Activated naive CD4-positive, alpha-beta T cell treated with anti-CD3 and anti-CD28 coated beads, Interleukin-2, amount 50 U/mL, for 24 hours (primary cell): ENCODE data around the gene RAC2.
A peak's percentile ranks its signal among the peaks of the same experiment; 100 is the strongest.

ENCODE experiments used
- H3K27ac Mint-ChIP-seq: one replicate; pipeline ENCODE4 v1.8.0; 2021; ENCODE audit warnings: mild to moderate bottlenecking, mixed read lengths
- H3K27me3 Mint-ChIP-seq: one replicate; pipeline ENCODE4 v1.8.0; 2021; ENCODE audit warnings: mixed read lengths
- H3K36me3 Mint-ChIP-seq: one replicate; pipeline ENCODE4 v1.8.0; 2021; ENCODE audit warnings: mixed read lengths
- H3K4me1 Mint-ChIP-seq: one replicate; pipeline ENCODE4 v1.8.0; 2021; ENCODE audit warnings: mixed read lengths
- H3K4me3 Mint-ChIP-seq: one replicate; pipeline ENCODE4 v1.8.0; 2021; ENCODE audit warnings: mild to moderate bottlenecking, mixed read lengths
- H3K9me3 Mint-ChIP-seq: one replicate; pipeline ENCODE4 v1.8.0; 2021; ENCODE audit warnings: mixed read lengths

RAC2 gene

GRCh38 chr22:37267135-37267587 is 23.1 kb upstream of the RAC2 start:
- H3K4me3 Mint-ChIP-seq, result peak overlapping the region; percentile 90
- H3K4me1 Mint-ChIP-seq, result peaks cover 28% of the 10 kb centered on the region
- no peaks in the 10 kb centered on the region for H3K9me3 Mint-ChIP-seq
- peak overlapping the region; percentile 91 for H3K27ac Mint-ChIP-seq
- peaks cover 1% of the 10 kb centered on the region for H3K36me3 Mint-ChIP-seq
- H3K27me3 Mint-ChIP-seq, result no peaks in the 10 kb centered on the region

DNA sequence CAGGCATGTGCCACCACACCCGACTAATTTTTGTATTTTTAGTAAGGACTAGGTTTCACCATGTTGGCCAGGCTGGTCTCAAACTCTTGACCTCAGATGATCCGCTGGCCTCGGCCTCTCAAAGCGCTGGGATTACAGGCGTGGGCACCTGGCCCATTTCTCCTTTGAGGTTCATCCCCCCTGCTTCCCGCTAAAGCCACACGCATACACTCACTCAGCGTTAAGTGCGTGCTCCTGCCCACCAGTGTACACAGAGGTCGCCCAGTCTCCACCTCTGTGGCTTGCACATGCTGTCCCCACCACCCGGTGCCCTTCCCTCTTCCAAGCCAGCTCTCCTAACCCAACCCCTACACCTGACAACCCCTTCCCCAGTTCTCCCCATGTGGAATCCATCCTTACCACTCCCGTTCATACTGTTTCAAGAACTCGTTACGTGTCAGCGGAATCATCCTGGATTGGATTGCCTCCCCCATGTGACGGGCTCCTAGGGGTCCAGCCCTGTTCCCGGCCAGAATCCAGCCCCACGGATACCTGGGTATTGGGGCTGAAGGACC is 22.6 kb upstream of the RAC2 start:
- Mint-ChIP-seq H3K27ac (peak overlapping the region; percentile 60), H3K4me1 (peaks cover 28% of the 10 kb centered on the region)

GRCh38 chr22:37263966-37264887 is 20.2 kb upstream of the RAC2 start:
- Mint-ChIP-seq H3K27ac (no peak overlapping the region), H3K4me1 (peaks cover 31% of the 10 kb centered on the region), H3K4me3 (no peak overlapping the region), H3K36me3 (peaks cover 1% of the 10 kb centered on the region), H3K9me3 (no peaks in the 10 kb centered on the region), H3K27me3 (no peaks in the 10 kb centered on the region)

More for the DNA sequence above, 22.6 kb upstream of the RAC2 start:
- no peaks in the 10 kb centered on the region for H3K9me3 Mint-ChIP-seq
- peaks cover 1% of the 10 kb centered on the region for H3K36me3 Mint-ChIP-seq
- H3K27me3 Mint-ChIP-seq, result no peaks in the 10 kb centered on the region
- peak overlapping the region; percentile 90 for H3K4me3 Mint-ChIP-seq

- H3K4me1 Mint-ChIP-seq, result peaks cover 31% of the 10 kb centered on the region
- no peak overlapping the region for H3K4me3 Mint-ChIP-seq
- peak overlapping the region; percentile 25 for H3K27ac Mint-ChIP-seq
- H3K27me3 Mint-ChIP-seq, result no peaks in the 10 kb centered on the region
- H3K9me3 Mint-ChIP-seq, result no peaks in the 10 kb centered on the region
- peaks cover 1% of the 10 kb centered on the region for H3K36me3 Mint-ChIP-seq
Measured at GRCh38 chr22:37262346-37262745, 18.3 kb upstream of the RAC2 start.

DNA sequence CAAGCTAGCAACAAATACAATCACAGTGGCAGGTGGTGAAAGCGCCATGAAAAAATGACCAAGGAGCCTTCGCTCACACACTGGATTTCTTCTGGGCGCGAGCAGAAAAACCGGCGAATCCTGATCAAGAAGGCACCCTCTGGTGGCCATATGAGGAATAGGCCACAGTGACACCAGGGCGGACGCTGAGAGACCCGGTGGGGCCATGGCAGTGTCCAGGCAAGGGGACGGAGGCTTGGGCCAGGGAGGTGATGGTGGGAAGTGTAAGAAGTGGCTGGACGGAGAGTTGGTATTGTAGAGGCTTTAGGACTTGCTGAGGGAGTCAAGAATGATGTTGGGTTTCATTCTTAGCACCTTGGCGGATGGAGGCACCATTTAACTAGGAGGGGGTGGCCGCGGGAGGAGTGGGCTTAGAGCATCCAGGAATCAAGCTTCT is 16.9 kb upstream of the RAC2 start:
- Mint-ChIP-seq H3K27ac (peak overlapping the region; percentile 70), H3K4me1 (peaks cover 22% of the 10 kb centered on the region), H3K9me3 (no peaks in the 10 kb centered on the region), H3K27me3 (no peaks in the 10 kb centered on the region), H3K36me3 (peaks cover 1% of the 10 kb centered on the region), H3K4me3 (no peak overlapping the region)

DNA sequence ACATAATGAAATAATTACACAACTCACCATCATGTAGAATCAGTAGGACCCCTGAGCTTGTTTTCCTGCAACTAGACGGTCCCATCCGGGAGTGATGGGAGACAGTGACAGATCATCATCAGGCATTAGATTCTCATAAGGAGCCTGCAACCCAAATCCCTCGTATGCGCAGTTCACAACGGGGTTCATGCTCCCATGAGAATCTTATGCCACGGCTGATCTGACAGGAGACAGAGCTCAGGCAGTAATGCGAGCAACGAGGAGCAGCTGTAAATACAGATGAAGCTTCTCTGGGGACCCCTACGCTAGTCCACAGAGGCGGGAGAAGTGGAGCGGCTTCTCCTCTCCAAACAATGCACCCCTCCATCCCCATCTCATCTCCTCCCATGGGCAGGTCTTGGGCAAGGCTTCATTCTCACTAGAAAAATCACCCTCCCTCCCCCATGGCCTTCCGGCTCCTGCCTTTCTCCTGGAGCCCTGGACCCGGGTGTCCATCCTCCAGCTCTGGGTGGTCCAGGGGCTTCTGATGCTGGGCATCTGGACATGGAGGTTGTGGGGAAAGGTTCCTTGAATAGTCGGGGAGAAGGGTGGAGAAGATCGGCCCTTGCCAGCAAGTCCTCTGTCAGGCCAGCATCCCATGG is 16.2 kb upstream of the RAC2 start:
- Mint-ChIP-seq H3K4me3 (no peak overlapping the region), H3K36me3 (no peaks in the 10 kb centered on the region), H3K4me1 (peaks cover 27% of the 10 kb centered on the region), H3K27ac (no peak overlapping the region), H3K27me3 (no peaks in the 10 kb centered on the region), H3K9me3 (no peaks in the 10 kb centered on the region)

GRCh38 chr22:37259540-37260029 is 15.5 kb upstream of the RAC2 start:
- peak overlapping the region; percentile 80 for H3K27ac Mint-ChIP-seq
- no peaks in the 10 kb centered on the region for H3K27me3 Mint-ChIP-seq
- H3K9me3 Mint-ChIP-seq, result no peaks in the 10 kb centered on the region
- peak overlapping the region; percentile 33 for H3K4me3 Mint-ChIP-seq
- H3K36me3 Mint-ChIP-seq, result no peaks in the 10 kb centered on the region
- peaks cover 34% of the 10 kb centered on the region for H3K4me1 Mint-ChIP-seq

DNA sequence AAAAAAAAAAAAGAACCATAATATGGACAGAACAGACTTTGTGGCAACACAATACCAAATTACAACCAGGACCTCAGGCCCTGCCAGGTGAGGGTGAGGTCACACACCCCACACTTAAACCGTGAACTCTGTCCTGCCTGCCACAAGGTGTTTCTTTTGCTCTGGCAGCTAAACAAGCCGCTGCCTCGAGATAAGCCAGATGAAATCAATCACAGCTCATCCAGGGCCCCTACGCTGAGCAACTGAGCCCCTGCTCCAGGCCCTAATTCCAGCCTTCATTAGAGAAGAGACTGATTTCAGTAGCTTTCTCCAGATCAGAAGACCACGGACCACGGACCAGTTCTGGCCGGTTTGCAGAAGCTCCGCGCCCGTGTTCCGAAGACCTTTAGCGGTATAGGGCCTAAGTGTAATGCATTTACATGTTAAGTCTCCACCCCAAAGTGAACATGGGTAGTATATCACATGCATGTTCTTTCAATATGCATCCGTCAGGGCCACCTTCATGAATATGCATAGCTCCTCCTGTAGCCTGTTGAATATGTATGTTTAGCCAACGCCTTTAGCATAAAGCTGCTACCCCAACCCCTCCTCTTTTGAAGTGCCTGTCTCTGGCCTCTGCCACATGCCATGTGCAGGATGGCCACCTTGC is 14.8 kb upstream of the RAC2 start:
- Mint-ChIP-seq H3K27me3 (no peaks in the 10 kb centered on the region), H3K27ac (no peak overlapping the region), H3K4me3 (no peak overlapping the region), H3K4me1 (peaks cover 38% of the 10 kb centered on the region), H3K9me3 (no peaks in the 10 kb centered on the region), H3K36me3 (no peaks in the 10 kb centered on the region)

- Mint-ChIP-seq H3K27ac (peak overlapping the region; percentile 91), H3K4me3 (no peak overlapping the region), H3K9me3 (no peaks in the 10 kb centered on the region), H3K36me3 (no peaks in the 10 kb centered on the region), H3K4me1 (peaks cover 38% of the 10 kb centered on the region), H3K27me3 (no peaks in the 10 kb centered on the region)
Measured at GRCh38 chr22:37258005-37258752, 14.1 kb upstream of the RAC2 start.

DNA sequence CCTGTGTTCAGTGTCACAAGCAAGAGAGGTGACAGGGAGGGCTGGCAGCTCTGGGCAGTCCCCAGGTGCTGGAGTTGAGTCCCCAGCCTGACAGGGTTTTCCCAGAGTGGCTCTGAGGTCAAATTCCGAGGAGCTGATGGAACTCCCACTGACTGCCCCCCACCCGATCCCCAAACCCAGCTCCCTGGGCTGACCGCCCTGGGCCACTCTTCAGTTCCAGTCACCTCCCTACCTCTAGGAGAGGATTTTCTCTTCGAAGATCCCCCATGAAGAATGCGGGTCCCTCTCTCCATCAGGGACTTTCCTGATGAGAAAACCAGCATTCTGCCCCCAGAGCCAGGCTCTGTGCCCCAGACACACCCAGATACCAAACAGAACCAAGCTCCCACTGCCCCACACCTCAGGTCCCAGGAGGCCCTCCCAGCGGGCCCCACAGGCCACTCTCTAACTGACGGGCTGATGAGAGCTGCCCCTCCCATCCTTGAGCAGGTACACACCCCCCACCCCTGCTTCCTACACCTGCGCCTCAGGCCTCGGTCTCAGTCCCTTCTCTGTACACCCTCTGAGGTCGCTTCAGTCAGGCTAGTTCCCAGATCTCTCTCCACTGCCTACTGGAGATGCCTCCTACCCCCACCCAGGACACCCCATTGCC is 12.1 kb upstream of the RAC2 start:
- no peaks in the 10 kb centered on the region for H3K9me3 Mint-ChIP-seq
- peak overlapping the region; percentile 65 for H3K27ac Mint-ChIP-seq
- H3K27me3 Mint-ChIP-seq, result no peaks in the 10 kb centered on the region
- H3K4me1 Mint-ChIP-seq, result peaks cover 38% of the 10 kb centered on the region
- H3K36me3 Mint-ChIP-seq, result no peaks in the 10 kb centered on the region
- H3K4me3 Mint-ChIP-seq, result no peak overlapping the region

GRCh38 chr22:37255558-37256006 is 11.5 kb upstream of the RAC2 start:
- Mint-ChIP-seq H3K36me3 (no peaks in the 10 kb centered on the region), H3K27me3 (no peaks in the 10 kb centered on the region), H3K4me3 (no peak overlapping the region), H3K4me1 (peaks cover 32% of the 10 kb centered on the region), H3K9me3 (no peaks in the 10 kb centered on the region), H3K27ac (peak overlapping the region; percentile 88)

DNA sequence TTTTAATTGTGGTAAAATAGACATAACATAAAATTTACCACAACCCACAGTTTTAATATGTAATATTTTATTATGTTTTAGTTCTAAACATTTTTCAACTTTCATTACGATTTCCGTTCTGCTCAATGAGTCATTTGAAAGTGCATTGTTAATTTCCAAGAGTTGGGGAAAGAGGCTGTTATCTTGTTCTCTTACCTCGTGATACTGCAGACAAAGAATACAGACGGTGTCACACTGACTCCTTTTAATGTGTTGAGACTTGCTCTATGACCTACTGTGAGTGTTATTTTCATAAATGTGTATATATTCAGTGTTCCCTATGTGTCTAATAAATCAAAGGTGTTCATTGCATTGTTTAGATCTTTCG is 10.8 kb upstream of the RAC2 start:
- peak overlapping the region; percentile 45 for H3K4me3 Mint-ChIP-seq
- H3K36me3 Mint-ChIP-seq, result no peaks in the 10 kb centered on the region
- no peaks in the 10 kb centered on the region for H3K9me3 Mint-ChIP-seq
- H3K27ac Mint-ChIP-seq, result peak overlapping the region; percentile 92
- peaks cover 30% of the 10 kb centered on the region for H3K4me1 Mint-ChIP-seq
- no peaks in the 10 kb centered on the region for H3K27me3 Mint-ChIP-seq

- Mint-ChIP-seq H3K36me3 (no peaks in the 10 kb centered on the region), H3K4me1 (peaks cover 25% of the 10 kb centered on the region), H3K4me3 (peak overlapping the region; percentile 45), H3K27ac (peak overlapping the region; percentile 92), H3K9me3 (no peaks in the 10 kb centered on the region), H3K27me3 (no peaks in the 10 kb centered on the region)
Measured at GRCh38 chr22:37254209-37254866, 10.3 kb upstream of the RAC2 start.

GRCh38 chr22:37253126-37253660 is 9.1 kb upstream of the RAC2 start:
- H3K27me3 Mint-ChIP-seq, result no peaks in the 10 kb centered on the region
- H3K27ac Mint-ChIP-seq, result peak overlapping the region; percentile 30
- no peaks in the 10 kb centered on the region for H3K9me3 Mint-ChIP-seq
- no peak overlapping the region for H3K4me3 Mint-ChIP-seq
- peaks cover 20% of the 10 kb centered on the region for H3K4me1 Mint-ChIP-seq
- no peaks in the 10 kb centered on the region for H3K36me3 Mint-ChIP-seq
